H1 (cell line): ENCODE data around the gene CHD5. TPM values are rescaled to one million over a fixed set of nuclear protein-coding genes. Genes with fewer than 3 reads are reported as not detected.

Experiments used
- CTCF ChIA-PET: fragments of 300-600 bp; sonication (Branson Sonifier 250); formaldehyde crosslinking; loops from one replicate; lab custom pipeline; 2021; ENCODE audit not compliant: partially characterized antibody; lab: Charles Lee
- POLR2A ChIA-PET: fragments of 300-600 bp; sonication (Branson Sonifier 250); formaldehyde crosslinking; loops from one replicate; lab custom pipeline; 2021; ENCODE audit warnings: inconsistent platforms; ENCODE audit not compliant: partially characterized antibody; lab: Charles Lee
- DNase-seq, 2 experiments: peaks; one replicate each; pipeline versions ENCODE4 v3.0.0 to v3.0.0-alpha.2; 2010 to 2022; ENCODE audit warnings: low spot score in 2 of 2, low read depth in 1 of 2, mixed read lengths in 1 of 2
- FAIRE-seq: peaks from 2 replicates; lab custom pipeline; 2011; peaks lifted over from hg19 to GRCh38; lab: Jason Lieb, UNC
- H2AFZ ChIP-seq: 2 replicates; pipeline ENCODE4 v1.8.1; 2012; ENCODE audit warnings: low read length, inconsistent platforms
- H2AK5ac ChIP-seq: 2 replicates; pipeline ENCODE4 v1.6.1; 2013; ENCODE audit warnings: low read depth, low read length
- H2BK120ac ChIP-seq: replicated peaks from 2 replicates; pipeline ENCODE3; 2013; ENCODE audit warnings: low read depth, low read length, inconsistent platforms
- H2BK12ac ChIP-seq: 2 replicates; pipeline ENCODE4 v1.6.1; 2013; ENCODE audit warnings: low read depth, low read length
- H2BK15ac ChIP-seq: 2 replicates; pipeline ENCODE4 v1.6.1; 2013; ENCODE audit warnings: low read length
- H2BK20ac ChIP-seq: 2 replicates; pipeline ENCODE4 v1.6.1; 2013; ENCODE audit warnings: low read length
- H2BK5ac ChIP-seq: 2 replicates; pipeline ENCODE4 v1.6.1; 2013; ENCODE audit warnings: low read depth, low read length
- H3K14ac ChIP-seq: 2 replicates; pipeline ENCODE4 v1.6.1; 2013; ENCODE audit warnings: inconsistent platforms; ENCODE audit not compliant: insufficient read length
- H3K18ac ChIP-seq: 2 replicates; pipeline ENCODE4 v1.6.1; 2013; ENCODE audit warnings: low read length; ENCODE audit errors: extremely low read depth
- H3K23ac ChIP-seq: 2 replicates; pipeline ENCODE4 v1.6.1; 2013; ENCODE audit warnings: inconsistent platforms; ENCODE audit not compliant: insufficient read length
- H3K23me2 ChIP-seq: 2 replicates; pipeline ENCODE4 v1.6.1; 2013; ENCODE audit warnings: low read depth, low read length
- H3K27ac ChIP-seq: 2 replicates; pipeline ENCODE4 v1.6.1; 2011; ENCODE audit warnings: low read depth, low read length, inconsistent platforms
- H3K27me3 ChIP-seq, 4 experiments: replicated peaks in 1 of 4; 1 replicate in 1 of 4; 2 replicates in 3 of 4; pipeline versions ENCODE4 v1.6.1 to v1.8.1; 2011 to 2013; ENCODE audit warnings: low read length in 3 of 4, mild to moderate bottlenecking in 3 of 4, inconsistent platforms in 2 of 4, mixed read lengths in 2 of 4, moderate library complexity in 1 of 4; ENCODE audit not compliant: control insufficient read depth in 3 of 4, insufficient read depth in 3 of 4; ENCODE audit errors: extremely low read depth in 1 of 4
- H3K36me3 ChIP-seq, 4 experiments: 2 replicates each; pipeline versions ENCODE4 v1.6.1 to v1.8.1; 2011 to 2013; ENCODE audit warnings: mild to moderate bottlenecking in 4 of 4, low read length in 3 of 4, moderate library complexity in 2 of 4, control low read depth in 1 of 4, inconsistent platforms in 1 of 4; ENCODE audit not compliant: insufficient read depth in 4 of 4, control insufficient read depth in 2 of 4
- H3K4ac ChIP-seq: replicated peaks from 2 replicates; pipeline ENCODE3; 2013; ENCODE audit warnings: low read length, low read depth, mixed read lengths, inconsistent platforms; ENCODE audit not compliant: insufficient read length
- H3K4me1 ChIP-seq, 4 experiments: replicated peaks in 1 of 4; 1 replicate in 1 of 4; 2 replicates in 3 of 4; pipeline versions ENCODE4 v1.6.1 to v1.8.1; 2011 to 2013; ENCODE audit warnings: low read length in 3 of 4, inconsistent platforms in 2 of 4, mixed read lengths in 1 of 4; ENCODE audit not compliant: insufficient read depth in 4 of 4, control insufficient read depth in 3 of 4
- H3K4me2 ChIP-seq, 2 experiments: 2 replicates each; pipeline versions ENCODE4 v1.6.1 to v1.8.1; 2011 to 2013; ENCODE audit warnings: low read depth in 2 of 2, low read length in 2 of 2, control low read depth in 1 of 2, inconsistent platforms in 1 of 2, mild to moderate bottlenecking in 1 of 2; ENCODE audit not compliant: insufficient read depth in 1 of 2
- H3K4me3 ChIP-seq, 4 experiments: fragments of 200-600, 300-600 bp in 1 of 4; sonication (generic), shearing (Covaris generic), sonication (Bioruptor Twin) in 1 of 4; 2 replicates each; pipeline versions ENCODE4 v1.5.1 to v1.8.1; 2011 to 2016; ENCODE audit warnings: low read length in 4 of 4, low read depth in 3 of 4, control low read depth in 2 of 4, inconsistent platforms in 2 of 4, mild to moderate bottlenecking in 2 of 4, mixed read lengths in 1 of 4, moderate library complexity in 1 of 4; ENCODE audit not compliant: insufficient read depth in 2 of 4; ENCODE audit errors: extremely low read depth in 1 of 4
- H3K56ac ChIP-seq: replicated peaks from 2 replicates; pipeline ENCODE3; 2013; ENCODE audit warnings: low read depth, mild to moderate bottlenecking, mixed read lengths, low read length, inconsistent platforms; ENCODE audit not compliant: insufficient read length
- H3K79me1 ChIP-seq: 2 replicates; pipeline ENCODE4 v1.6.1; 2013; ENCODE audit warnings: low read depth, low read length, control low read depth
- H3K79me2 ChIP-seq, 2 experiments: 2 replicates each; pipeline versions ENCODE4 v1.6.1 to v1.8.1; 2012 to 2013; ENCODE audit warnings: low read length in 2 of 2, mild to moderate bottlenecking in 2 of 2, inconsistent platforms in 1 of 2; ENCODE audit not compliant: insufficient read depth in 2 of 2, control insufficient read depth in 1 of 2
- H3K9ac ChIP-seq, 4 experiments: replicated peaks in 1 of 4; 1 replicate in 1 of 4; 2 replicates in 3 of 4; pipeline versions ENCODE4 v1.6.1 to v1.8.1; 2011 to 2013; ENCODE audit warnings: low read depth in 3 of 4, low read length in 3 of 4, control low read depth in 2 of 4, mild to moderate bottlenecking in 2 of 4, moderate library complexity in 2 of 4, inconsistent platforms in 1 of 4; ENCODE audit errors: extremely low read depth in 1 of 4
- H3K9me3 ChIP-seq, 2 experiments: 2 replicates each; pipeline versions ENCODE4 v1.6.1 to v1.8.1; 2012 to 2013; ENCODE audit warnings: mild to moderate bottlenecking in 2 of 2, moderate library complexity in 2 of 2, control low read depth in 1 of 2, inconsistent platforms in 1 of 2, low read depth in 1 of 2, low read length in 1 of 2, mixed read lengths in 1 of 2; ENCODE audit not compliant: insufficient read depth in 2 of 2
- H4K20me1 ChIP-seq, 2 experiments: replicated peaks in 1 of 2; 2 replicates each; pipeline versions ENCODE3 to v1.8.1; 2011 to 2013; ENCODE audit warnings: inconsistent platforms in 2 of 2, low read length in 2 of 2, mild to moderate bottlenecking in 1 of 2; ENCODE audit not compliant: insufficient read depth in 2 of 2, control insufficient read depth in 1 of 2
- H4K5ac ChIP-seq: 2 replicates; pipeline ENCODE4 v1.6.1; 2013; ENCODE audit warnings: low read length, low read depth, mixed read lengths, inconsistent platforms; ENCODE audit not compliant: insufficient read length
- H4K8ac ChIP-seq: 2 replicates; pipeline ENCODE4 v1.8.0; 2013; ENCODE audit warnings: mild to moderate bottlenecking, moderate library complexity, low read length, inconsistent platforms; ENCODE audit not compliant: insufficient read depth; ENCODE audit errors: extremely low read depth
- H4K91ac ChIP-seq: replicated peaks from 2 replicates; pipeline ENCODE3; 2013; ENCODE audit warnings: low read length, mixed read lengths, inconsistent platforms; ENCODE audit not compliant: insufficient read length
- CBX5 ChIP-seq: fragments of 300-800, 300-1000 bp; sonication (generic); IDR thresholded peaks from 2 replicates; pipeline ENCODE4 v1.7.1; 2016; ENCODE audit warnings: antibody characterized with exemption, low read length, low read depth
- CHD1 ChIP-seq: IDR thresholded peaks from 2 replicates; pipeline ENCODE4 v1.6.1; 2012; ENCODE audit warnings: low read depth, low read length, improper control_type of control experiment
- CTBP2 ChIP-seq: IDR thresholded peaks from 2 replicates; pipeline ENCODE4 v1.7.0; 2011; ENCODE audit warnings: borderline replicate concordance, mild to moderate bottlenecking, moderate library complexity, mixed read lengths, low read length; ENCODE audit not compliant: insufficient read depth, insufficient read length
- EZH2 ChIP-seq: fragments of 200-600 bp; sonication (generic); IDR thresholded peaks from 2 replicates; pipeline ENCODE4 v1.7.1; 2012; ENCODE audit warnings: low read depth, mild to moderate bottlenecking, moderate library complexity, low read length, inconsistent platforms; ENCODE audit not compliant: severe bottlenecking
- NRF1 ChIP-seq: IDR thresholded peaks from 2 replicates; pipeline ENCODE4 v1.6.1; 2011; ENCODE audit warnings: mild to moderate bottlenecking, low read depth, low read length, improper control_type of control experiment
- POLR2AphosphoS5 ChIP-seq: IDR thresholded peaks from 2 replicates; pipeline ENCODE4 v1.6.1; 2011; ENCODE audit warnings: low read depth, low read length
- SIRT6 ChIP-seq: IDR thresholded peaks from one replicate; pipeline ENCODE4 v1.7.1; 2012; ENCODE audit warnings: low read length, inconsistent platforms
- SIX5 ChIP-seq: IDR thresholded peaks from 2 replicates; pipeline ENCODE4 v1.6.1; 2011; ENCODE audit warnings: mild to moderate bottlenecking, low read depth, low read length
- SRF ChIP-seq: IDR thresholded peaks from 2 replicates; pipeline ENCODE4 v1.6.1; 2011; ENCODE audit warnings: mild to moderate bottlenecking, low read depth, low read length, moderate library complexity
- TAF1 ChIP-seq: IDR thresholded peaks from 2 replicates; pipeline ENCODE4 v1.6.1; 2011; ENCODE audit warnings: mild to moderate bottlenecking, low read depth, low read length
- TCF12 ChIP-seq: IDR thresholded peaks from 2 replicates; pipeline ENCODE4 v1.6.1; 2011; ENCODE audit warnings: low read depth, mild to moderate bottlenecking, low read length
- TEAD4 ChIP-seq: IDR thresholded peaks from 2 replicates; pipeline ENCODE4 v1.6.1; 2012; ENCODE audit warnings: low read depth, low read length, inconsistent platforms, mixed read lengths
- WGBS, 2 experiments: shearing (Covaris generic) in 1 of 2; methylation state at CpG; one replicate each; pipeline versions ENCODE4 v1.1.6 to v1.1.7; 2013 to 2015; ENCODE audit warnings: low lambda C conversion rate in 2 of 2, mixed read lengths in 2 of 2, inconsistent platforms in 1 of 2, low coverage in 1 of 2, missing lambda C conversion rate in 1 of 2; ENCODE audit not compliant: insufficient replicate concordance in 2 of 2, insufficient coverage in 1 of 2, insufficient read length in 1 of 2; ENCODE audit errors: extremely low coverage in 1 of 2, missing lambda C conversion rate in 1 of 2; 5-methylcytosine and 5-hydroxymethylcytosine counted together
- polyA plus RNA-seq, 7 experiments: library from polyadenylated mRNA; depleted of rRNA in 3 of 7; stranded (reverse) in 5 of 7; unstranded in 2 of 7; fragments of >200 nt in 5 of 7; fragments of 200-250 nt in 2 of 7; gene quantifications; 1 replicate in 5 of 7; 2 replicates in 1 of 7; 4 replicates in 1 of 7; pipeline versions ENCODE4 v1.2.1 to v1.2.3, GENCODE V29; 2011 to 2013; ENCODE audit warnings: missing spikeins in 2 of 7, mixed read lengths in 2 of 7
- total RNA-seq: library from RNA; stranded (reverse); fragmentation: NEBNext Ultra II Directional; extraction: Animal tissue kit (Norgen Biotek cat#: 25700); gene quantifications from 2 replicates; pipeline ENCODE4 v1.2.1, GENCODE V29; 2021

The CHD5 gene
- total and polyA plus RNA-seq, 2 of the 8 experiments (the other 6 are each of a cell fraction or from before 2014, with no cell fraction given), result 0.42 to 1.8 TPM

- Histone ChIP-seq H3K9ac (no peak overlapping the region), H3K27me3 (peaks cover 4 to 26% (median 21%) of the 10 kb centered on the region in 4 experiments), H3K79me1 (no peaks in the 10 kb centered on the region), H3K4me2 (peak overlapping the region; percentile 77 to 78), H2BK12ac (peak overlapping the region; percentile 20; the same call in 1 of the 2 replicates), H3K9me3 (no peaks in the 10 kb centered on the region), H2BK15ac (peak overlapping the region; percentile 49; the same call in 1 of the 2 replicates), H2AFZ (peak overlapping the region; percentile 100), H3K18ac (no peak overlapping the region), H3K79me2 (no peaks in the 10 kb centered on the region), H4K20me1 (peaks cover 0 to 13% of the 10 kb centered on the region in 2 experiments), H2BK120ac (no peak overlapping the region), H3K4ac (peak overlapping the region; percentile 39), H4K5ac (peak overlapping the region; percentile 18), H3K36me3 (no peaks in the 10 kb centered on the region; a peak in 1 of 8 replicates), H4K8ac (peak overlapping the region; percentile 43; the same call in 1 of the 2 replicates), H2BK20ac (no peak overlapping the region), H3K27ac (no peak overlapping the region), H3K4me3 (peak overlapping the region; percentile 6 to 53 (median 24); a peak in 5 of 8 replicates), H2BK5ac (peak overlapping the region; percentile 55; the same call in 1 of the 2 replicates), H3K56ac (no peak overlapping the region), H3K23me2 (peaks cover 11% of the 10 kb centered on the region), H4K91ac (peak overlapping the region; percentile 79), H3K23ac (no peak overlapping the region), H2AK5ac (no peak overlapping the region), H3K14ac (no peak overlapping the region), H3K4me1 (peaks cover 0 to 18% (median 4%) of the 10 kb centered on the region in 4 experiments; a peak in 4 of 7 replicates)
- FAIRE-seq (no peak), DNase-seq (peak; percentile 66 to 93)
- ChIA-PET POLR2A (interaction anchor here (1.3 to 1.6 kb wide), 3 partner anchors 21 to 49 kb away, joined by 3 to 7 read pairs (median 4); no protein-coding TSS in a partner anchor), CTCF (interaction anchor here (1.0 to 1.6 kb wide), 3 partner anchors 10 to 35 kb away, joined by 3 to 5 read pairs (median 4); no protein-coding TSS in a partner anchor)
- 3% methylated on average over 28 of the region's 53 CpGs; no CpG with 5 or more reads in 1 of the 2 experiments for WGBS, 2 experiments
- peak; percentile 48; the same call in 1 of the 2 replicates for TF ChIP-seq TAF1
- 0 out of 2 replicates have a peak, but pooled peaks have one; percentile 28 for TF ChIP-seq TCF12
- TF ChIP-seq POLR2AphosphoS5, result peak; percentile 62; the same call in 1 of the 2 replicates
- no peak for TF ChIP-seq SRF
- TF ChIP-seq NRF1, result no peak
- TF ChIP-seq CBX5, result no peak
- TF ChIP-seq SIRT6, result no peak
- no peak for TF ChIP-seq CHD1
- no peak for TF ChIP-seq TEAD4
- TF ChIP-seq CTBP2, result no peak
- TF ChIP-seq SIX5, result no peak
- TF ChIP-seq EZH2, result no peak
Measured at GRCh38 chr1:6148497-6149241, 31.5 kb downstream of the CHD5 start.
